HCT116 (cell line): ENCODE data around the gene SLC44A3. TPM values are rescaled to one million over a fixed set of nuclear protein-coding genes. Genes with fewer than 3 reads are reported as not detected.

Experiments
- ATAC-seq: fragments of 200-7000 bp; cut with Tn5 transposase; 2 replicates; pipeline ENCODE4 v1.9.1; 2020; ENCODE audit warnings: mild to moderate bottlenecking, moderate library complexity
- BruUV-seq: library from RNA; stranded (reverse); fragments of 400-500 nt; replicated peaks from 2 replicates; lab custom pipeline; 2021; lab: Mats Ljungman, UMichigan
- CTCF ChIA-PET: fragments of 300-600 bp; sonication (Branson Sonifier 250); formaldehyde crosslinking; loops from one replicate; lab custom pipeline; 2021; ENCODE audit warnings: antibody characterized with exemption; lab: Charles Lee
- POLR2A ChIA-PET: fragments of 300-600, 350-600 bp; sonication (Branson Sonifier 250); formaldehyde crosslinking; loops from one replicate; lab custom pipeline; 2021; ENCODE audit warnings: antibody characterized with exemption; lab: Charles Lee
- RAD21 ChIA-PET, 2 experiments: fragments of 300-600 bp; sonication (Branson Sonifier 250); formaldehyde crosslinking; loops; one replicate each; lab custom pipeline; 2023; ENCODE audit warnings: low total read pairs in 2 of 2; ENCODE audit not compliant: uncharacterized antibody in 2 of 2, unreplicated experiment in 2 of 2, low non-redundant PET in 1 of 2; lab: Charles Lee
- DNase-seq: peaks from one replicate; pipeline ENCODE4 v3.0.0-alpha.2; 2010; ENCODE audit warnings: low read depth, low spot score
- H2AFZ ChIP-seq: fragments of 200-600 bp; shearing (Covaris generic), sonication (generic); 2 replicates; pipeline ENCODE4 v1.6.1; 2017; ENCODE audit warnings: low read depth, mixed run types, mixed read lengths, antibody characterized with exemption, low read length; ENCODE audit not compliant: poor library complexity, severe bottlenecking
- H3K27ac ChIP-seq: 2 replicates; pipeline ENCODE4 v1.5.1; 2012; ENCODE audit warnings: low read depth, low read length
- H3K27me3 ChIP-seq: fragments of 200-600 bp; sonication (generic); 2 replicates; pipeline ENCODE4 v1.6.1; 2016; ENCODE audit warnings: mixed run types, low read length, mixed read lengths; ENCODE audit not compliant: insufficient read depth
- H3K36me3 ChIP-seq, 2 experiments: fragments of 200-500 bp in 1 of 2; fragments of 200-600 bp in 1 of 2; sonication (Bioruptor generic) in 1 of 2; sonication (generic) in 1 of 2; 2 replicates each; pipeline versions ENCODE4 v1.5.1 to v1.6.1; 2014 to 2016; ENCODE audit warnings: low read length in 2 of 2, inconsistent platforms in 1 of 2, mixed read lengths in 1 of 2, mixed run types in 1 of 2; ENCODE audit not compliant: insufficient read depth in 2 of 2, control insufficient read depth in 1 of 2
- H3K4me1 ChIP-seq, 2 experiments: fragments of 200-600 bp in 1 of 2; sonication (generic) in 1 of 2; 2 replicates each; pipeline versions ENCODE4 v1.5.1 to v1.6.1; 2012 to 2017; ENCODE audit warnings: low read length in 2 of 2, inconsistent platforms in 1 of 2, mild to moderate bottlenecking in 1 of 2, mixed read lengths in 1 of 2, mixed run types in 1 of 2, moderate library complexity in 1 of 2; ENCODE audit not compliant: insufficient read depth in 2 of 2, control insufficient read depth in 1 of 2
- H3K4me2 ChIP-seq: fragments of 200-600 bp; sonication (generic); 2 replicates; pipeline ENCODE4 v1.6.1; 2017; ENCODE audit warnings: mixed run types, low read length, mixed read lengths
- H3K4me3 ChIP-seq, 2 experiments: fragments of 200-600 bp in 1 of 2; sonication (generic) in 1 of 2; replicated peaks in 1 of 2; 2 replicates each; pipeline ENCODE4 v1.5.1; 2011 to 2016; ENCODE audit warnings: low read length in 2 of 2, control low read depth in 1 of 2, low read depth in 1 of 2, mild to moderate bottlenecking in 1 of 2, mixed read lengths in 1 of 2, mixed run types in 1 of 2
- H3K79me2 ChIP-seq: fragments of 200-600 bp; sonication (generic); 2 replicates; pipeline ENCODE4 v1.6.1; 2017; ENCODE audit warnings: mild to moderate bottlenecking, mixed run types, low read length, moderate library complexity, mixed read lengths; ENCODE audit not compliant: insufficient read depth
- H3K9ac ChIP-seq: fragments of 200-600 bp; sonication (generic); 2 replicates; pipeline ENCODE4 v1.6.1; 2016; ENCODE audit warnings: low read length, mixed read lengths
- H3K9me2 ChIP-seq: fragments of 200-600 bp; sonication (generic), shearing (Covaris generic); 2 replicates; pipeline ENCODE4 v1.6.1; 2017; ENCODE audit warnings: mixed run types, mild to moderate bottlenecking, moderate library complexity; ENCODE audit not compliant: insufficient read depth
- H3K9me3 ChIP-seq, 2 experiments: fragments of 200-500 bp in 1 of 2; fragments of 200-600 bp in 1 of 2; sonication (Bioruptor generic) in 1 of 2; sonication (generic) in 1 of 2; 2 replicates each; pipeline ENCODE4 v1.6.1; 2014 to 2017; ENCODE audit warnings: low read length in 2 of 2, mixed read lengths in 2 of 2, inconsistent platforms in 1 of 2, low read depth in 1 of 2, mild to moderate bottlenecking in 1 of 2, mixed run types in 1 of 2, moderate library complexity in 1 of 2; ENCODE audit not compliant: control insufficient read depth in 1 of 2, insufficient read depth in 1 of 2
- H4K20me1 ChIP-seq: fragments of 200-600 bp; sonication (generic), shearing (Covaris generic); 2 replicates; pipeline ENCODE4 v1.6.1; 2017; ENCODE audit warnings: mixed run types, mild to moderate bottlenecking, moderate library complexity; ENCODE audit not compliant: insufficient read depth
- CBX3 ChIP-seq: IDR thresholded peaks from 2 replicates; pipeline ENCODE4 v1.6.1; 2012; ENCODE audit warnings: low read depth
- CEBPB ChIP-seq: IDR thresholded peaks from 2 replicates; pipeline ENCODE4 v1.6.1; 2012; ENCODE audit warnings: low read depth
- EGR1 ChIP-seq: IDR thresholded peaks from 2 replicates; pipeline ENCODE4 v1.6.1; 2012; ENCODE audit warnings: low read depth
- ELF1 ChIP-seq: IDR thresholded peaks from 2 replicates; pipeline ENCODE4 v1.6.1; 2012; ENCODE audit warnings: low read depth, borderline replicate concordance
- EZH2 ChIP-seq: fragments of 200-600 bp; sonication (generic); IDR thresholded peaks from 2 replicates; pipeline ENCODE4 v1.6.1; 2017; ENCODE audit warnings: antibody characterized with exemption, mixed run types
- FOSL1 ChIP-seq: IDR thresholded peaks from 2 replicates; pipeline ENCODE4 v1.6.1; 2012; ENCODE audit warnings: low read depth
- MAX ChIP-seq: IDR thresholded peaks from 2 replicates; pipeline ENCODE4 v1.6.1; 2012
- POLR2A ChIP-seq: IDR thresholded peaks from 2 replicates; pipeline ENCODE4 v1.7.0; 2011; ENCODE audit warnings: borderline replicate concordance; ENCODE audit not compliant: insufficient read depth, insufficient read length; ENCODE audit errors: extremely low read depth
- SIN3A ChIP-seq: IDR thresholded peaks from 2 replicates; pipeline ENCODE4 v1.6.1; 2012; ENCODE audit warnings: low read depth
- SP1 ChIP-seq: IDR thresholded peaks from 2 replicates; pipeline ENCODE4 v1.6.1; 2012; ENCODE audit warnings: low read depth
- TCF7L2 ChIP-seq: IDR thresholded peaks from 2 replicates; pipeline ENCODE4 v1.7.0; 2011; ENCODE audit warnings: borderline replicate concordance, inconsistent platforms; ENCODE audit not compliant: insufficient read depth, insufficient read length; ENCODE audit errors: extremely low read depth
- YY1 ChIP-seq: IDR thresholded peaks from 2 replicates; pipeline ENCODE4 v1.6.1; 2011; ENCODE audit warnings: low read length, low read depth, moderate library complexity, mild to moderate bottlenecking; ENCODE audit not compliant: insufficient replicate concordance; ENCODE audit errors: extremely low read depth
- ZNF274 ChIP-seq: fragments of 200-500 bp; sonication (Bioruptor generic); IDR thresholded peaks from 2 replicates; pipeline ENCODE4 v1.6.1; 2014; ENCODE audit warnings: mild to moderate bottlenecking, low read depth, low read length, inconsistent platforms
- intact Hi-C: fragments of 100-400 bp; cut with micrococcal nuclease; formaldehyde crosslinking; loops from 2 replicates; pipeline ENCODE4 v1.10.0; 2022
- total RNA-seq: library from RNA; stranded (reverse); gene quantifications from one replicate; pipeline ENCODE4 v1.2.1, GENCODE V29; 2021; ENCODE audit not compliant: unreplicated experiment
- TF ChIP-seq, protein P1 (sequence below), 3 experiments: fragments of 200-600 bp in 1 of 3; sonication (generic) in 1 of 3; IDR thresholded peaks in 2 of 3; conservative IDR thresholded peaks in 1 of 3; 2 replicates each; pipeline ENCODE4 v1.5.1; 2012 to 2017; ENCODE audit warnings: low read depth in 2 of 3, low read length in 2 of 3, antibody characterized with exemption in 1 of 3, borderline replicate concordance in 1 of 3, control low read depth in 1 of 3, mild to moderate bottlenecking in 1 of 3, mixed read lengths in 1 of 3, mixed run types in 1 of 3, moderate library complexity in 1 of 3; ENCODE audit not compliant: insufficient read depth in 1 of 3
- TF ChIP-seq, protein P2 (sequence below): IDR thresholded peaks from 2 replicates; pipeline ENCODE4 v1.6.1; 2012
- TF ChIP-seq, protein P3 (sequence below): IDR thresholded peaks from 2 replicates; pipeline ENCODE4 v1.6.1; 2011; ENCODE audit warnings: mild to moderate bottlenecking, low read length, moderate library complexity; ENCODE audit not compliant: insufficient replicate concordance; ENCODE audit errors: extremely low read depth

SLC44A3 gene
- total RNA-seq, 1 experiment from 2014 or later: 9.6 TPM

DNA sequence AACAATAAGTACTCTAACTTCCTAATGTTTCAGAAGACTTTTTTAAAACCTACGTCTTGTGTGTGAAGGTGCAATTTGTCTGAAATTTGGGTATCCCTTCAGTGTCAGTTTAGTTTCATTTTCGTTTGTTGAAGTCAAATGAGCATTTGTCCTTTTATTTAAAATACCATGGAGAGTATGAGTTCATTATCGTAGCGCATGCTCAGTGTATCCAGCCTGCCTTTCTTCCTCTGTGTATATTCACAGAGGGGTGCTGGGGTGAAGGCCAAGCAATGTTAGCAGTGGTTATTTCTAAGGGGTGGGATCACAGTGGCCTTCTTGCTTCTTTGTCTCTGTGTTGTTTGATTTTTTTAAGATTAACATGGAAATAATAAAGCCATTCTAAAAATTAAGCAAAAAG lies 63.5 kb downstream of the SLC44A3 start:
- TF ChIP-seq YY1 (no peak), ZNF274 (no peak), EZH2 (no peak), CBX3 (no peak), FOSL1 (no peak), ELF1 (no peak), POLR2A (no peak), TCF7L2 (no peak), MAX (no peak), SP1 (no peak), CEBPB (no peak), SIN3A (no peak), EGR1 (no peak)
- TF ChIP-seq, protein P1, sequence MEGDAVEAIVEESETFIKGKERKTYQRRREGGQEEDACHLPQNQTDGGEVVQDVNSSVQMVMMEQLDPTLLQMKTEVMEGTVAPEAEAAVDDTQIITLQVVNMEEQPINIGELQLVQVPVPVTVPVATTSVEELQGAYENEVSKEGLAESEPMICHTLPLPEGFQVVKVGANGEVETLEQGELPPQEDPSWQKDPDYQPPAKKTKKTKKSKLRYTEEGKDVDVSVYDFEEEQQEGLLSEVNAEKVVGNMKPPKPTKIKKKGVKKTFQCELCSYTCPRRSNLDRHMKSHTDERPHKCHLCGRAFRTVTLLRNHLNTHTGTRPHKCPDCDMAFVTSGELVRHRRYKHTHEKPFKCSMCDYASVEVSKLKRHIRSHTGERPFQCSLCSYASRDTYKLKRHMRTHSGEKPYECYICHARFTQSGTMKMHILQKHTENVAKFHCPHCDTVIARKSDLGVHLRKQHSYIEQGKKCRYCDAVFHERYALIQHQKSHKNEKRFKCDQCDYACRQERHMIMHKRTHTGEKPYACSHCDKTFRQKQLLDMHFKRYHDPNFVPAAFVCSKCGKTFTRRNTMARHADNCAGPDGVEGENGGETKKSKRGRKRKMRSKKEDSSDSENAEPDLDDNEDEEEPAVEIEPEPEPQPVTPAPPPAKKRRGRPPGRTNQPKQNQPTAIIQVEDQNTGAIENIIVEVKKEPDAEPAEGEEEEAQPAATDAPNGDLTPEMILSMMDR (IDR thresholded peaks at IDR 0.05 in 2 of 3, conservative IDR thresholded peaks at IDR 0.05 in 1 of 3; ENCODE audit: borderline replicate concordance in 1 of 3, insufficient read depth in 1 of 3, low read depth in 2 of 3, low read length in 2 of 3): no peak
- TF ChIP-seq, protein P2, sequence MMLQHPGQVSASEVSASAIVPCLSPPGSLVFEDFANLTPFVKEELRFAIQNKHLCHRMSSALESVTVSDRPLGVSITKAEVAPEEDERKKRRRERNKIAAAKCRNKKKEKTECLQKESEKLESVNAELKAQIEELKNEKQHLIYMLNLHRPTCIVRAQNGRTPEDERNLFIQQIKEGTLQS: no peak
- TF ChIP-seq, protein P3, sequence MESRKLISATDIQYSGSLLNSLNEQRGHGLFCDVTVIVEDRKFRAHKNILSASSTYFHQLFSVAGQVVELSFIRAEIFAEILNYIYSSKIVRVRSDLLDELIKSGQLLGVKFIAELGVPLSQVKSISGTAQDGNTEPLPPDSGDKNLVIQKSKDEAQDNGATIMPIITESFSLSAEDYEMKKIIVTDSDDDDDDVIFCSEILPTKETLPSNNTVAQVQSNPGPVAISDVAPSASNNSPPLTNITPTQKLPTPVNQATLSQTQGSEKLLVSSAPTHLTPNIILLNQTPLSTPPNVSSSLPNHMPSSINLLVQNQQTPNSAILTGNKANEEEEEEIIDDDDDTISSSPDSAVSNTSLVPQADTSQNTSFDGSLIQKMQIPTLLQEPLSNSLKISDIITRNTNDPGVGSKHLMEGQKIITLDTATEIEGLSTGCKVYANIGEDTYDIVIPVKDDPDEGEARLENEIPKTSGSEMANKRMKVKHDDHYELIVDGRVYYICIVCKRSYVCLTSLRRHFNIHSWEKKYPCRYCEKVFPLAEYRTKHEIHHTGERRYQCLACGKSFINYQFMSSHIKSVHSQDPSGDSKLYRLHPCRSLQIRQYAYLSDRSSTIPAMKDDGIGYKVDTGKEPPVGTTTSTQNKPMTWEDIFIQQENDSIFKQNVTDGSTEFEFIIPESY: no peak
- ChIA-PET CTCF (no interaction called here), POLR2A (no interaction called here), RAD21 (no interaction called here)
- BruUV-seq: no TSS peak
- H3K9me2 ChIP-seq: no peaks in the 10 kb centered on the region
- H2AFZ ChIP-seq: no peak overlapping the region
- H4K20me1 ChIP-seq: no peaks in the 10 kb centered on the region
- no peak overlapping the region for H3K27ac ChIP-seq
- H3K36me3 ChIP-seq: no peaks in the 10 kb centered on the region
- 0 out of 4 replicates have a peak, but pooled peaks cover 0 to 3% of the 10 kb centered on the region in 2 experiments for H3K4me1 ChIP-seq
- no peaks in the 10 kb centered on the region for H3K9me3 ChIP-seq
- DNase-seq (no peak), ATAC-seq (no peak)
- no peak overlapping the region for H3K4me3 ChIP-seq
- intact Hi-C loops: no loop called here
- no peaks in the 10 kb centered on the region for H3K27me3 ChIP-seq
- no peaks in the 10 kb centered on the region for H3K79me2 ChIP-seq
- no peak overlapping the region for H3K9ac ChIP-seq
- H3K4me2 ChIP-seq: no peak overlapping the region
